DMS153 treated with DMSO at 0.1 percent for 48 hours (cell line): Measurements from ENCODE around the gene MPO.

Source experiments
- DNase-seq: peaks from one replicate; lab custom pipeline; 2025; ENCODE audit not compliant: unreplicated experiment; lab: John Stamatoyannopoulos, UW

Gene MPO

GRCh38 chr17:58320163-58320558 lies 39.4 kb upstream of the MPO start:
- DNase-seq = no peak

DNA sequence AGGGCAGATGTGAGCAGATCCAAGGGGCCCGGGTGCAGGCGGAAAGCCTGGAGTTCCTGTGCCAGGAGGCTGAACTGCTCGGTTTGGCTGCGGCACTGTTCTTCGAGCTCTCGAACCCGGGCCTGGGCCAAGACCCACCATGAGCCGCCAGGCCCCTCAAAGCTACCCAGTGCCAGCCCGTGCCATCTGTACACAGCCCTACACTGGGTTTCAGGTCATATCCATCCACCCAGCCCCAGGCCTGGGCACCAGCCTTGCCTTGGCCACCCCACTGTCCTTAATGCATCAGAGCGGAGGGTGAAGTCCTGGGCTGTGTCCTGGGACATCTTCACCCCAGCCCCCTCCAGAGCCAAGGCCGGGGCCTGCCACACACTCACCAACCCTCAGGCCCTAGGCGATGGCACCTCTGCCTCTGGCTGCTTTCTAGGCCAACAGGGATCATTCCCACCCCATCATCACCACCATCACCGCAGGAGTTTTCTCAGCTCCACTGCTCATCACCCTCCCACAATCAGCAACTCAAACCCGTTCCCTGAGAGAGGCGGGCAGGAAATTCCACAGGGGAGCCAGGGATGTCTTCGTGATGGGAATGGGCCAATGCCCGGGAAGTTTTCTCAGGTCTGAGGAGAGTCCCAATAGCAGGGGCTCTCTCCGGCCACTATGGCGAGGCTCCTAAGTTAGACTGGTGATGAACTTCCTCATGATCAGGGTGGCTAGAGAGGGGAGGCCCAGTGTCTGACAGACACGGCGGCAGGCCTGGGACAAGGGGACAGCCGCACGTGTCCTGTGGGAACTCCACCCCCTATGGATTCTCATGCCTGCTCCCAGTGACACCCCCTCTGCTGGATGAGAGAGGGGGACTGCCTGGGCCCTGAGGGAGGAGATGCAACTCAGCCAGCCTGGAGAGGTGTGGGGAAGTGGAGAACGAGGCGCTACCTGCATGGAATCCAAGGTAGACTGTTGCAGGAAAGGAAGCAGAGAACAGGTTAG lies 38.7 kb upstream of the MPO start:
- DNase-seq = no peak

GRCh38 chr17:58318627-58319172 lies 38.0 kb upstream of the MPO start:
- no peak for DNase-seq

- no peak for DNase-seq
Observed at GRCh38 chr17:58318065-58318481, 37.3 kb upstream of the MPO start.

DNA sequence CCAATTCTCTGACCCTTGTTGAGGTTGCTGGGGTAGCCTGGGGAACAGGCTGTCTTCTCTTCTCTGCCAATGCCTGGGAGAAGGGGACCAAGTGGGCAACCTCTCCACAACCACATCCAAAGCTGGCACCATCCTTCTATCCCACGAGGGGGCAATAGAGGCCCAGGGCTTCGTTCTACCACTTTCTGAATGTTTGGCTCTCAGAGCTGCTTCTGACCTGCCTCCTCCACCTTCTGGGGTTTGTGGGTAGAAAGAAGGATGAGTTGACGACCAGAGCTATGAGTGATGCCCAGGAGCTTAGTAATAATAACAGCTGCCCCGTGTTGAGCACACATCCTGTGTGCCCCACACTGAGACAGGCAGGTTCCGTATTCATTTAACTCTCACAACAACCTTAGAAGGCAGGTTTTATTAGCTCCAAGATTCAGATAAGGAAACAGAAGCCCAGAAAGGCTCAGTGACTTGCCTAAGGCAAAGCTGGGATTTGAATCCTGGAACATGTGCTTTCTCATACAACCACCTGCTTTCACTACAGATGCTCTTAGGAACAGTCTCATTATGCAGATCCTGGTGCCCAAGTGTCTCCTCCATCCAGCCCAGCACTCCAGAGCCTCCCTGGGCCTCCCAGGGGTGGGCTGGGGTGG lies 36.8 kb upstream of the MPO start:
- DNase-seq = peak; percentile 54

DNA sequence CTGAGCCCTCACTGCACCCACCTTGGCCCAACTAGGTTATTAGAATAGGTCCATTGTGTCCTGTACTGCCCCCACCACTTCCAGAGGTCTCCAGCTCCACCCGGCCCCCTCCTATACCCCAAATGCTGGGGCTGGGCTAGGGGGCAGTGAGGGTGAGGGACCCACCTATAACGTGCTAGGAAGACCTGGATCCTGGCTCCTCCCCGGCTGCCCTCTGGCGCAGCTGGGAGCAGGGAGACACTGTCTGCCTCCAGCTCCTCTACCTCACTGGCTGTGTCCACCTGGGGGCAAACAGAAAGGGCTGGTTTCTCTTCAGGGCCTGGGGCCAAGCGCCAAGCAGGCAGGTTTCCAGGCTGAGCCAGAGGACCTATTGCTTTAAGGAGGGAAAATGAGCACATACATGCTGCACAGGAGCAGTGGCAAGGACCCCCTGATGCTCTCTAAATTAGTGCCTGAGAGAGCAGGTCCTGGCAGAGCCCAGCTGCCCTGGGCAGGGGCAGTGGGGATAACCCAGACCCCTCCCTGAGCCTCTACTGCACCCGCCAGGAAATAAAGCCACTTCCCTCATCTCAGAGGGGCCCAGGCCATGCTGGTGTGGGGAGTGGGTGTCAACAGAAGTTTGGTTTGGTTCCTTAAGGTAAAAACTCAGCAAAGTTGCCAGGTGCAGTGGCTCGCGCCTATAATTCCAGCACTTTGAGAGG lies 35.7 kb upstream of the MPO start:
- no peak for DNase-seq

- no peak for DNase-seq
Observed at GRCh38 chr17:58315750-58316149, 35.0 kb upstream of the MPO start.

GRCh38 chr17:58315281-58315711 lies 34.6 kb upstream of the MPO start:
- DNase-seq = no peak

DNA sequence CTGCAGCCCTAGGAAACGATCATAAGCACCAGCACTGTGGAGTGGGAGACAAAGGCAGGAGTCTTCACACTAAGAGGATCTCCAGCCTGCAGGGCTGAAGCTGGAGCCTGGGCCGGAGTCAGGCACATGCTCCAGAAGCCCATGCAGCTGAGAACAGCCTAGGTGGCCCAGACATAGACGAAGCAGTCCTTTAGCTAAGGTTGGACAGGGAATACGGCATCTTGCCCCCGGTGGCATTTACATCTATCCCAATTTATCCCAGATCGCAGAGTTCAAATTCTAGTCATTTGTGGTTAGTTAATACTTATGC lies 33.9 kb upstream of the MPO start:
- DNase-seq = no peak

GRCh38 chr17:58313815-58314705 lies 33.3 kb upstream of the MPO start:
- no peak for DNase-seq

DNA sequence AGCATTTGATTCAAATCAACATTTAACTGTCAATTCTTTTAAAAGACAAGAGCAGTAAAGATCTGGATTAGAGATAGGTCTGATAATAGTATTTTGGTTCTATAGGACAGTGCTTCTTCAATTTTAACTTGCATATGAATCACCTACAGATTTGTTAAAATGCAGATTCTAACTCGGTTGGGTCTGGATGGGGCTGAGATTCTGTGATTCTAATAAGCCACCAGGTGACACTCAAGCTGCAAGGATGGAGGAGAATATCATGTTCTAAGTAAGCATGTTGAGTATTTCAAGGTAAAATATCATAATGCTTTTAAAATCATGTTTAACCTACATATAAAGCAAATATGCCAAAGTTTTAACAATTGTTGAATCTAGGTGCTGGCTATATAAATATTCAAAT lies 32.1 kb upstream of the MPO start:
- DNase-seq = no peak

DNA sequence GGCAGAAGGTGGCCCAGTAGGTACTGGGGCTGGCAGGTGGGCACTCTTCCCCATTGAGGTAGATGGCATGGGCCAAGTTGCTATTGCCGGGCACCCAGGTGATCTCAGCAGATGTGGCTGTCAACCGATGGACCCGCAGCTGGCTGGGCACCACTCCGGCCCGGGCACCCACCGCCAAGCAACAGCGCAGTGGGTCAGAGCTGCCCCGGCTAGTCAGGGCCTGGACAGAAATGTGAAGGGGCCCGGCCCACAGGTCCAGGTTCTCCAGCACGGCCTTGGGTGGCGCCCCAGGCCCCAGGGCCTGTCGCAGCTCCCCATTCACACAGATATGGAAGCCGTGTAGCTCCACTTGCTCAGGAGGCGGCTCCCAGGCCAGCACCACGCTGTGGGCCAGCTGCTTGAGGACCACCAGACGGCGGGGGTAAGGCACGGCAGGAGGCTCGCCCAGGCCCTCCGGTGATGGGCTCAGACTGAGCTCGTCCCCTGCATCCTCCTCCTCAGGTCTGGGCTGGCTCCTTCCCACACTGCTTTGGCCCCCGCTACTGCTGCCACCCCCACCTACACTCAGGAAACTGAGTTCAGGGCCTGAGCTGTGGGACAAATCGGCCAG lies 31.4 kb upstream of the MPO start:
- DNase-seq = no peak

DNA sequence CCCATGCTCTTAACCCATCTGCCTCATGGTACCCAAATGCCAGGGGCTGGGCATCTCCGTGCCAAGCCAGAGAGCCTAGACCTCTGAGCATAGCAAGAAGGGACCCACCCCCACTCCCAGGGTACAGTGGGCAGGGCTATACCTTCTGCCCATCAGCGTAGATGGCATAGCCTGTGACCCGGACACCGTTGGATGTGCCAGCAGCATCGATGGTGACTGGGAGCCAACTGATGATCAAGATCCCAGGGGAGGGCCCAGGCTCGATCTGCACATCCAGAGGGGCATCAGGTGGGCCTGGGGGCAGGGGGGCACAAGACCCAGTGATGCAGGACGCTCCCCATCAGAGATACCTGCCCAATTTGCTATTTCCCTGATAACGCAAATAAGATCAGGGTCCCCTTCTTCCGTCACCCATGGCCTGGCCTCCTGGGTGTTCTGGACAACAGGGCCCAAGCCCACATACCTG lies 30.7 kb upstream of the MPO start:
- DNase-seq = no peak

DNA sequence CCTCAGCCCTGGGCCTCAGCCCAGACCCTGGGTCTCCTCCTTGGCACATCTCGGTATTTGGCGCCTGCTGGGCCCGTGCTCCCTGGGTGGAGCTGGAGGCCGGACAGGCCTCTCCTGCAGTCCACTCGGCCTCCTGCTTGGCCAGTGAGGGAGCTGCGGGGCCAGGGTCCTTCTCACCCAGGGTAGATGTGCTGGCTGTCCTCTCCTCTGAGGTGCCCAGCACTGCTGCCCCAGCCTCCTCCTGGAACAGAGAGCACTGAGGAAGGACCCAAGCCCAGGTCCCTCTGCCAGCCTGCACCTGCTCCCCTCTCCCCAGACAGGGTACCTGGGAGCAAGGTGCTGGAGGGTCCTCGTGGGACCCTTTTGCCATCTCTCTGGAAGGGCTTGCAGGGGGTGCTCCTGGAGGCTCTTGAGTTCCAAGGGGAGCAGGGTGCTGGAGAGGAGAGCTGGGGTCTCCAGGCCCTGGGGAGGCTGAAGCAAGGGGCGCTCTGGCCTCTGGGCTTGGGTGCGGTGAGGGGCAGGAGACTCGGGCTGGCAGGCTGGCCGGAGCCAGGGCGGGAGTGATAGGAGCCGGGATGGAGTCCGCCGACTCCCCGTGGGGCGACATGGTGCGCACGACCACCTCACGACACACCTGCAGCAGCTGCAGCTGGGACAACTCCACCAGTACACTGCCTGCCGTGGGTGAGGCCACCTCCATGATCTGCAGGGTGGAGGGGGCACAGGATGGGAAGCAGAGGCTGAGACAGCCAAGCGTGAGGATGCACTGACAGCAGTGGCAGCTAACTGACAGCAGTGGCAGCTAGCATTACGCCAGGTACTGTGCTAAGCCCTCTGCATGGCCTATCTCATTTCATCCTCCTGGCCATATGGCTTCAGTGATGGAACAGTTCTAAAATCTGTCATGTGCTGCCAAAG lies 30.0 kb upstream of the MPO start:
- DNase-seq = no peak

- no peak for DNase-seq
Observed at GRCh38 chr17:58309918-58310259, 29.2 kb upstream of the MPO start.

- DNase-seq = no peak
Observed at GRCh38 chr17:58308985-58309917, 28.5 kb upstream of the MPO start.

- no peak for DNase-seq
Observed at GRCh38 chr17:58308173-58308984, 27.6 kb upstream of the MPO start.
